HL-60/S4 treated with retinoic acid at 250 ng/mL for 4 days and 3 days (cell line): ENCODE results near the gene FKBP7.
"Not testable (repeated sequence)": the region's sequence is repeated elsewhere in the genome, so short reads cannot be mapped to it uniquely, and the experiment has no call there.

ENCODE experiments used
- in situ Hi-C: fragments of 300-500 bp; cut with MboI; formaldehyde crosslinking; loops from 2 replicates; pipeline ENCODE4 v1.7.0; 2022; ENCODE audit warnings: low sequenced_read_pairs

FKBP7 gene

DNA sequence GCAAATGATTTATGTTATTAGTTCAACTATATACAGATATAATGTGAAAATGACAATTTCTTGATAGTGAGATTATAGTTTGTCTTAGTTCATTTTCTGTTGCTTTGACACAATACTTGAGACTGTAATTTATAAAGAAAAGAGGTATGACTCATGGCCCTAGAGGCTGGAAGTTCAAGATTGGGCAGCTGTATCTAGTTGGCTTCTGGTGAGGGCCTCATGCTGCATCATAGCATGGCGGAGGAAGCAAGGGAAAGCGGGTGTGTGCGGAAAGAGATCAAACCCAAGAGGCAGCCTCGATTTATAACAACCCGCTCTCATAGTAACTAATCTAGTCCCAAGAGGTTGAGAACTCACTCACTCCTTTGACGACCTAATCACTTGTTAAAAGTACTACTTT lies 13.2 kb upstream of the FKBP7 start:
- in situ Hi-C loops: no loop called here

DNA sequence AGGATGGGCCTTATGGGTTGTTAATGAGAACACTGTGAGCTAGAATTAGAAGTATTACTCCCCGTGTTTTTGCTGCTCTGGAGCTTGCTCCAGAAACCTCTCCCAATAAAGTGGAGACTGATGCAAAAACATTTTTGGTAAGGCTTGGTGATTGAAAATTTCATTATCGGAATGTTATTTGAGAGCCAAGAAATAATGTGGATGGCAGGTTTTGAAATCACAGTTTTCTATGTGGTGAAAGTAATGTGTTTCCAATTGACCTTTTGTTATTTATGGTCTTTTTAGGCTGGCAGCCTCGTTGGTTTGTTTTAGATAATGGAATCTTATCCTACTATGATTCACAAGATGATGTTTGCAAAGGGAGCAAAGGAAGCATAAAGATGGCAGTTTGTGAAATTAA lies 7.0 kb upstream of the FKBP7 start:
- in situ Hi-C loops: no loop called here

DNA sequence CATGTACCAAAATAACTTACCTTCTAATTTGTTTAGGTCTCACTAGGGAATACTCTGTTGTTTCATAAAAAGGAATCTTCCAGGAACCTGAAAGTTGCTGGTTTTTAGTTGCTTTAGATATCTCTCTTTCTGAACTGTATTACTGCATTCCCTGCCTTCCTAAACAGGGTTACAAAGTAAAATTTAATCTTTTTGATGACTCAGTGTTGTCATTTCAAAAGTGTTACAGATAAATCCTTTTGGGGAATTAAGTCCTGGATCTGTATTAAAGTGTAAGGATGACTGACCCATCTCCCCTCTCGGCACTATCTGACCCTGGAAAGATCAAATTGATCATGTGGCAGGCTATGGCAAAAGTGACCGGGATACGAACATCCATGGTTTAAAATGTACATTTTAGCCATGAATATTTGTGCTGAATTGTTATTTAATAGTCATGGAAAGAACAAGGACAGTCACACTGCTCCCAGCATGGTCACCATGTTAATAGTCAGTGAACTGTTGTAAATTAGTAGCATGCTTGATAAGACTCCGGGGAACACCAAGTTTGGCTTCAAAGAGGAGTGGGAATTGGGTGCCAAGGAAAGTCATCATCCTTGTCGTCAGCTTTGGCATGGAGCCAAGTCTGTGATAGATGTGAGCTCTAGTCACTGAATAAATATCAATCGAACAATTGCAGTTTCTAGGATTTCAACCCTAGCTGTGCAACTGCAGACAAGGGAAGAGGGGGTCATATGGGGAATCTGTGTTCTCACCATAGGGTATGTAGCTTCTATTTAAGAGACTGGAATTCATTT lies 6.0 kb upstream of the FKBP7 start:
- in situ Hi-C loops: no loop called here

DNA sequence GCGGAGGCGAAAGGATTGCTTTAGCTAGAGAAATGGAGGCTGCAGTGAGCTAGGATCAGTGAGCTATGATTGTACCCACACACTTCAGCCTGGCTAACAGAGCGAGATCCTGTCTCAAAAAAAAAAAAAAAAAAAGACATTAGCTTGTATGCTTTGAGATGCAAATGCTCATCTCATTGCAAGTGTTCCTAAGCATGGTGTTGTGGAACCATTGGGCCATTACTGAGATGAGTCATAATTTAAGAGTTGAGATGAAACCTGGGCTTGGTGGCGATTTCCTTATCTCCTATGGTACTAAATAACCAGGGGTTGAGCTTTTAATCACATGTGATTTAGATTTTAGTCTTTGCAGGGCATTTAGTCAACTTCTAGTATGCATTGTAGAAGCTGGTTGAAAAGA lies 4.0 kb upstream of the FKBP7 start:
- in situ Hi-C loops: no loop called here

DNA sequence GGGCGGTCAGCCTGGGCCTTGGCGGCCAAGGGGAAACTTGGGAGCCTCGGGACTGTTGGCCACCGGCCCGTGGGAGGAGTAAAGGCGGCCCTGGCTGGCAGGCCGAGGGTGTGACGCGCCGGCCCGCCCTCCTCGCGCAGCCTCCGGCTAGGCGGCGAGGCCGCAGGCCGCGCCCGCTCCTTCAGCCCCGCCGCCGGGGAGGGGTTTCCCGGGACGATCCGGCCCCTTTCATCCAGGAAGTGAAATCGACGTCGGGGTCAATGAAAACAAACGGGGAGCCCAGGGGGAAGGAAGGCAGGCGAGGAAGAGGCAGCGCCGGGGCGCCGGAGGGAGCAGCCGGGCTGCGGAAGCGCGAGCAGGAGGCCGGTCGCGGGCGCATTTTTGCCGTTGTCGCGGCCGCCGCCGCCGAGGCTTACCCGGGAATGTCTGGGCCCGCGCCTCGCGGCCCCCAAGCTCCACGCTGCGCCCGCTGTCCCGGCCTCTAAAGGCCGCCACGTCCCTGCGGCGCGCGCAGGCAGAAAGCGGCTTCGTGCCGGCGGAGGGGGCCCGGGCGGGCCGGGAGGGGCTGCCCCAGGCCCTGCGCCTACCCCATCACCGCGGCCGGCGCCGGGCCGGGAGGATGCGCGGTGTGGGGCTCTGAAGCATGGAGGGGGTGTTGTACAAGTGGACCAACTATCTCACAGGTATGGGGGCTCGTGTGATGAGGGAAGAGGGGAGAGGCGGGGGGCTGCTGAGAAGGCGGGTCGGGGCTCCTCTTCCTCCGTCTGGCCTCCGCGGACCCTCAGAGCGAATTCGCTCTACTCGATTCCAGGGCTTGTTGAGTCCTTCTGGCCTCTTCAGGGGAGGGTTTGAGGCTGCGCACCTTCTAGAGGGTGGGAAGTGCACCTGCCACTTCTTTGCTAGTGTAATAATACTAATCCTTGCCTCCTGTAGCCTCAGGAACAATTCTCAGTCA lies 2.1 kb upstream of the FKBP7 start, which contains the start of gene PLEKHA3:
TSS of gene PLEKHA3 (plus strand) at position 231 of the 955 bp plus-strand sequence. CDS start at position 644, 413 bp downstream.
- in situ Hi-C loops: no loop called here

DNA sequence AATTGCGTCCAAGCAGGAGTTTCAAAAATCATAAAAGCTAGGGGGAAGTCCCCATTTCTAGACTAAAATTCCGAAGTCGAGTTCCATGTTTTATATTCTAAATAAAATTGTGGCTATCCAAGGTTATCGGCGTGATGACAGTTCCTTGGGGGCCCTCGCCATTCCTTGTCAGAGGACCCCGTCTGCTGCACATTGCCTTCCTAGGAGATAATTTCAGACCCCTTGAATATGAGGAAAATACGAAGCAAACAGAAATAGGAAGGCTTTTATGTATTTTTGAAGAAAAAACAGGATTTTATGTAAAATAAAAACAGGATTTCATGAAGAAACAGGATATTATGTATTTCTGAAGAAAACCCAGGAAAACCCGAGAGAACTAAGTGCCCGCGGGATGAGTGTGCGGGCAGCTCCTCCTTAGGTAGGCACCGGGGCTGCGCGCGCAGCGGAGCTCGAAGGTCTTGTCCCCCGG lies 1.4 kb upstream of the FKBP7 start:
- in situ Hi-C loops: no loop called here

DNA sequence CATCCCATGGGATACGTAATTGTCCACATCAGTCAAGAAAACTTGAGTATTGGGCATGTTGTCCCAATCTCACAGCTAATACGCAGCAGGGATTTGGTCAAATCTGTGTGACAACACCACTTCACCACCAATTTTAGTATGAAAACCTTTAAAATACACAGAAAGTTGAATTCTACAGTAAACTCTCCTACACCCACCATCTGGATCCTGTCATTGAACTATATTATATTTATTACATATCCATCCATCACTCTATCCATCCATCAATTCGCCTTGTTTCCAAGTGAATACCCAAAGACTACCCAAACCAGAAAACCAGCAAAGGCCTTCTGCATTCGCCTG lies 846 bp upstream of the FKBP7 start:
- in situ Hi-C loops: no loop called here

DNA sequence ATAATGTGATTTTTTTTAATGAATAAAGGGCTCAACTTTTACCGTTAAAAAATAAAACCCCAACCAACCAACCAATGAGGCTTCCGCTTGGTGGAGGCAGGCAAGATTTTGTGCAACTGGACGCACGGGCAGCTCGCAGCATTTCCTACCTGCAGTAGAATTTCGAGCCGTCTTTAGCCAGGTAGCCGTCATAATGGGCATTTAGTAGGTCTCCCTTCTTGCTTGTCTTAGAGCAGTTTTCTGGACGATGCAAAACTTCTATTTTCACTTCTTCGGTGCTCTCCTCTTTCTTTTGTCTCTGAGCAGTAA lies 316 bp downstream of the FKBP7 start:
- in situ Hi-C loops: no loop called here

DNA sequence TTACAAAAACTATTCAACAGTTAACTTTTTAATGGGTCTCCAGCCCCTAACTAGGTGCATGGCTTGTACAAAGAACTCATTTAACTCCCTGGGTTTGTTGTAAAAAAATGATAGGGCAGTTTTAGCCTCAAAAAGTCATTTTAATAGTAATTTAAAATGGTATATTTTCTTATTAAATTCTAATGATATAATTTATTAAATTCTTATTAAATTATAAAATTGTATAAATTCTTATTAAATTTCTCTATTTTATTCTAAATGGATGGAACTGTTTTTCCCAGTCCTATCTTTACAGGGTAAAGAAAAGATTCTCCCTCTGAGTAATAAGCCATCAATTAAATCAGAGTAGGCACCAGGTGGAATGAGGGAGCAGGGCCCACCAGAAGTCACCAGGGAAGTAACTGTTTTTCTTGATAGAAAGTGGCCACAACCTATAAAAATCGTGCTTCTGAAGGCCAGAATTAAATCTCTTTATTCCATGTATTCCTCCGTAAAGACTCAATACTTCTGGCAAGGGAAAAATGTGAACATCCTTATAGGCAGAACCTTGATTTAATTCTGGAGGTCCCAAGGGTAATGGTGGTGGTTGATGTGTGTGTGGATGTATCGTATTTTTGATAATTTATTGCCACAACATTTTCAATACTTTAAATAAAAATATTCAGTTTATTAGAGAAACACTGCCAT lies 814 bp downstream of the FKBP7 start:
- in situ Hi-C loops: no loop called here

DNA sequence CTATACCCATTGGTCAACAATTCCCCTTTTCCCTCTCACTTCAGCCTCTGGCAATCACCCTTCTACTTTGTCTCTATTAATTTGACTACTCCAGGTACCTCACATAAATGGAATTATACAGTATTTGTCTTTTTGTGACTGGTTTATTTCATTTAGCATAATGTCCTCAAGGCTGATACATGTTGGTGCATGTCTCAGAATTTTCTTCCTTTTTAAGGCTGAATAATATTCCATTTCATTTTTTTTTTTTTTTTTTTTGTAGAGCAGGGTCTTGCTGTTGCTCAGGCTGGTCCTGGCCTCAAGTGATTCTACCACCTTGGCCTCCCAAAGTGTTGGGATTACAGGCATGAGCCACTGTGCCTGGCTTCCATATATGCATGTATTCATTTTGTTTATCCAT lies 1.9 kb downstream of the FKBP7 start:
- in situ Hi-C loops: no loop called here

DNA sequence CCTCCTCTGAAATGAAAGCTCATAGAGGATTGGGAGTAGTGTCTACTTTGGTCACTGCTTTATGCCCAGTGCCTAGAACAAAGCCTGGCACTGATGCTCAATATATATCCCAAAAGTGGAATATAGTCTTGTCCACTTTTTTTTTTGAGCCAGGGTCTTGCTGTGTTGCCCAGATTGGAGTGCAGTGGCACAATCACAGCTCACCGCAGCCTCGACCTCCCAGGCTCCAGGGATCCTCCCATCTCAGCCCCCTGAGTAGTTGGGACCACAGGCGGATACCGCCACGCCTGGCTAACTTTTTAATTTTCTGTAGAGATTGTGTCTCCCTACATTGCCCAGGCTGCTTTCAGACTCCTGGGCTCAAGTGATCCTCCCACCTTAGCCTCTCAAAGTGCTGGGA lies 3.8 kb downstream of the FKBP7 start:
- in situ Hi-C loops: no loop called here

DNA sequence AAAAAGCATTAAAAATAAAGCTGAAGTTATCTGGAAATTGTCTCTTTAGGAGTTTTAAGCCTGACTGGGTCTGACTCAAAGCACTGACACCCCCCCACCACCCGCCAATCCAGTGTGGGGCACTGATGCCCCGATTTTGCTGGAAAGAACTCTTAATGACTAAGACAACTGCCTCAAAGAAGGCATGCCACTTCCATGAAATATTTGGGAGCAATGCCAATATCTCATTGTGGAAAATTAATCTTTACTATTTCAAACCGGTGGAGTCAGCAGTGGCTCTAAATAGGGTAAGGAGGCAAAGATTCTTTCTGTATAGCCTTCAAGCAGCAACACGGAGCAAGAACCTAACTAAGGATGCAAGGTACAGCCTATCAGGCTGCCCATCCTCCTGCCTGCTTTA lies 4.5 kb downstream of the FKBP7 start:
- in situ Hi-C loops: no loop called here

DNA sequence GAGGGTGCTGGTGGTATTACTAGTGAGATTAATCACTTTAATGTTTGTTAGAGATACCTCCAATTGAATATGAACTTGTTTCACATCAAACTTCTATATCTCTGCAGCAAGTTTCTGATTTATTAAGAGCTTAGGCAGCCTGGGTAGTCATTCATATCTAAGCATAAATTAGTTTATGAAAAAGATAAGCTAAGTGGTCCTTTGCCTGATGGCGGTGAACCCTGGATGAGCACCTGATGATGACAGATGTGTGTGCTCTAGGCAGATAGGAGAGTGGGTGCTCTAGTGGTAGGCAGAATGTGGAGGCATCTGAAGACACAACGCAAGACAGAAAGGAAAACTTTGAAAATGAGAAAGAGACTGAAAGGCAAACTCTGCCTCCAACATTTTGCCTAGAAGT lies 5.0 kb downstream of the FKBP7 start:
- in situ Hi-C loops: no loop called here

DNA sequence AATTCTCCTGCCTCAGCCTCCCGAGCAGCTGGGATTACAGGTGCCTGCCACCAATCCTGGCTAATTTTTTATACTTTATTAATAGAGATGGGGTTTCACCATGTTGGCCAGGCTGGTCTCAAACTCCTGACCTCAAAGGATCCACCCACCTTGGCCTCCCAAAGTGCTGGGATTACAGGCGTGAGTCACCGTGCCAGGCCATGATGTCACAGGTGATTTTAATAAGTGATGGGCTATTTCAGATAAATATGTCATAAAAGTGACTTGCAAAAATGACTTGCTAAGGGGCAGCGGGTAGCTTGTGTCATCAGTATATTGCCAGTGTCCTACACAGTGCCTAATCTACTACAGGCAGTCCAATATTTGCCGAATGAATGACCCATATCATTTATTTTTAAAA lies 7.1 kb downstream of the FKBP7 start:
- in situ Hi-C loops: not testable (repeated sequence)

DNA sequence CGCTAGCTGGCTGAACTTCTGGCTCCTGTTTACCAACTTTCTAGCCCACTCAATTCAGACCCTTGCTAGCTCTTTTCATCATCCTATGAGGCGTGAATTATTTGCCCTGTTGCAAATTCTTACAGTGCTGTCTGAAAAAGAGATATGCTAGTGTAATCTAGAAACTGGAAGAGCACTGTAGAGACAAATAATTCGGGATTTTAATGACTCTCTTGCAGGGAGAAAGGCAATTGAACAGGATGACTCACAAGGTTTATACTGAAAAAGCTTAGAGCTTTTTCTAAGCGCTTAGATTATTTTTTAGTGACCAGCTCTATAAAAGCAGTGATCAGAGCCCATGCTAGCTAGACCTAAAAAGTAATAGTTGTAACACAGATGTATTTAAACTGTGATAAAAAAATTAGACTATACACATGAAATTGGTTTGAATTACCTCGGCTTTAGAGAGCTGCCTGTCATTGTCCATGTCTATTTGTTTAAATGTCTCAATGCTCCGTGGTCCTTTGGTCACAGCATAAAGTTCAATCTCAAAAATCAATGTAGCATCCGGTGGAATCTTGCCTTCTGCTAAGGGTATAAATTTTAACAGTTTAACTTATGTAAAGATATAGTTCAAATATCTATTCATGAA lies 9.1 kb downstream of the FKBP7 start:
- in situ Hi-C loops: no loop called here

DNA sequence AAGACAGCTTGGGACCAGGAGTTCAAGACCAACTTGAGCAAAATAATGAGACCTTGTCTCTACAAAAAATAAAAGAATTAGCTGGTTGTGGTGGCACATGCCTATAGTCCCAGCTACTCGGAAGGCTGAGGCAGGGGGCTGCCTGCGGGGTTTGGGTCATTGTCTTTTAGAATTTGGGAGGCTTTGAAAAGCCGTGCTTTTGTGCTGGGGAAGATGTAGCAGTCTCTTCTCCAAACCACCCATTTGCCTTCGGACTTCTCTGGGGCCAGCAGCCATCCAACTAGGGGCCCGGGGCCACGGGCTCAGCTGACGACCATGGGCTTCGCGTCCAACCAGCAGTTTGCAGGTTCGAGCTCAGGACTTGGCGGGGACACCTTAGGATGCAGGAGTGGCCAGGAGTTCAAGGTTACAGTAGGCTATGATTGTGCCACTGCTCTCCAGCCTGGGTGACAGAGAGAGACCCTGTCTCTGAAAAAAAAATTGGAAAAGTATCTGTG lies 21.0 kb downstream of the FKBP7 start:
- in situ Hi-C loops: no loop called here

DNA sequence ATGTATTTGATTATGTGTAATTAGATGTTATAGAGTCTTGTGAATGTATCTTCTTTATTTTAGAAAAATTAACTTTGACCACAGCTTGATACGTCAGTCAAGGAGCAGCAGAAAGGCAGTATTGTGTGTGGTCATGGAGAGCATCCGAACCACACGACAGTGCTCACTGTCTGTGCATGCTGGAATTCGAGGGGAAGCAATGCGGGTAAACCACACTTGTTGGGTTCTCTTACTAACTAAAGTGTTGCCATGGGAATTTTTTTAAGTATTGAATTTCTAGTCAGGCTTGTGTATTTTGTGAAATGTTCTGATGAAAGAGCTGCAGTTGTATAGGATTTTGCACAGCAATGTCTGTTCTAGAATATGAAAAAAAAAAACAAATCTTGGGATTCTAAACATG lies 22.5 kb downstream of the FKBP7 start:
- in situ Hi-C loops: no loop called here

DNA sequence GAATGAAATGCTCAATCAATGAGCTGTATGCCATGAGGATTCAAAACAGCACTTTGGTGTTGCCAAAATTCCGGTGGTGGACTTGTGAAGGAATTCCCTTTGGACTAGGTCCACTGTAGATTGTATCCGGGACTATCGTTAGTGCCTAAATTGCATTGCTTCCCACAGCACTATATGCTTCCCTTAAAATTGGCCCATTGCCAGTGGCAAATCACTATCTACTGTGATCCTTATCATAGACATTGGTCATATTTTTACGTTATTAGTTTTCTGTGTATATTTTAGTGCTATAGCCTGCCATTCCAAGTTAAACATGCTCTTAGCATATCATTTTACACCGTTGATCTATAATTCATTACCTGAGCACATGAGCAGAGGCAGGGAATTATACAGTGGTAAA lies 25.5 kb downstream of the FKBP7 start:
- in situ Hi-C loops: no loop called here

DNA sequence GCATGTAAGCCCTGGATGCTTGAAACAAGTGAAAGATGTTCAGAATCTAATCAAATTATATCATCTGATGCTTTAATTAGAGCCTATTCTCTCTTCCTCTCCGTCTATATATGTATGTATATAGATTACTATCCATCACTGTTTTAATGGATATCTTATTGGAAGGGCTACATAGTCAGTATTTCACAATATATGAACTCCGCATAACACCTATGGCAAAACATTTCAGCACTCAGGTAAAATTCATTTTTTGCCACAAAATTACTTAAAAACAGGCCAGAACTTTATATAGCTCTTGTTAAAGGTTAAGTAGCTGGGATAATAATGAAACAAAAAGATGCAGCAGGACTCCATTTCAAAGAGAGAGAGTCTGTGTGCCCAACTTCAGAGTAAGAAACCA lies 26.1 kb downstream of the FKBP7 start:
- in situ Hi-C loops: no loop called here

DNA sequence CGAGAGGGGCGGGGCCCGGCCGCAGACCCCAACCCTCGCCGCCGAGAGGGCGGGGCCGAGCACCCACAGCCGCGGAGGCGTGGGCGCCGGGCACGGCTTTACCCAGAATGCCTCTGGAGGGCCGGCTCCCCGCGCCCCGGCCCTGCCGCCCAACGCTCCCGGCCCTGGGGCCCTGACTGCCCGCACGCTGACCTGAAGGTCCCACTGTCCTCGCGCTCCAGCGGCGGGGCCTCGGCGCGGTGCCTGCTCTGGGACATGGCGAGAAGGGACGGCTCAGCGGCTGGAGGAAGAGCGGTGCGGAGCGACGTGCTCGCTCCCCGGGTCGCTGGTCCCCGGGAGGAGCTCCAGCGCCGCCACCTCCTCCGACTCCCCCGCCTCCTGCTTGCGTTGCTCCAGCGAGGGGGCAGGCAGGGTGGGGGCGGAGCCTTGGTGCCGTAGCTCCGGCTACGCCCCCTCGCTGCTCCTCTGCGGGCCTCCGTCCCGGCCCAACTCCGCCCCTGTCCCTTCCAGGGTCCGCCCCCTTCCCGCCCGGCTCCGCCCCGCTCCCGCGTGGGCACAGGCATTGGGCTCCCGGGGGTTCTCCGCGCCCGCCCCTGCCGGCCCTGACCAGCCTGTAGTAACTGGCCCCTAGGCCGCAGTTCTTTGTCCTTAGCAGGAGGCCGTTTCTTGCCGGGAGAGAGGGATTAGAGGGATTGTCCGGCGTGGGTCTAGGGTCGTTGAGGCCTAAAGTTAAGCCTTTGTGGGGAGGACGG lies 27.4 kb downstream of the FKBP7 start, which contains the start of the genes PJVK and PRKRA:
TSS of gene PJVK (plus strand) at position 605 of the 752 bp plus-strand sequence. CDS start 2,032 bp downstream, outside the sequence.
TSS of gene PRKRA (minus strand) at position 402 of the 752 bp plus-strand sequence. CDS start at position 257, 145 bp downstream.
- in situ Hi-C loops: no loop called here
